ENCODE results near the gene PYGM. TPM values are rescaled to one million over a fixed set of nuclear protein-coding genes. Genes with fewer than 3 reads are reported as not detected.

Gene PYGM
- polyA plus RNA-seq, 3 donors = 2.1 to 3.2 (median 2.4) TPM

- no peak for DNase-seq (ENCODE audit: extremely low read depth in 1 of 11, low read depth in 9 of 11, low spot score in 4 of 11)
Observed at GRCh38 chr11:64723907-64724862, 35.6 kb downstream of the PYGM start.

GRCh38 chr11:64723117-64723906, 36.5 kb downstream of the PYGM start, which contains the start of gene NRXN2:
NRXN2 (minus strand) TSS chr11:64723197; CDS start chr11:64713699, 9,498 bp downstream.
- DNase-seq (ENCODE audit: extremely low read depth in 1 of 11, low read depth in 9 of 11, low spot score in 4 of 11) = no peak

- no peak for DNase-seq (ENCODE audit: extremely low read depth in 1 of 11, low read depth in 9 of 11, low spot score in 4 of 11)
Observed at GRCh38 chr11:64722141-64723065, 37.4 kb downstream of the PYGM start.

DNA sequence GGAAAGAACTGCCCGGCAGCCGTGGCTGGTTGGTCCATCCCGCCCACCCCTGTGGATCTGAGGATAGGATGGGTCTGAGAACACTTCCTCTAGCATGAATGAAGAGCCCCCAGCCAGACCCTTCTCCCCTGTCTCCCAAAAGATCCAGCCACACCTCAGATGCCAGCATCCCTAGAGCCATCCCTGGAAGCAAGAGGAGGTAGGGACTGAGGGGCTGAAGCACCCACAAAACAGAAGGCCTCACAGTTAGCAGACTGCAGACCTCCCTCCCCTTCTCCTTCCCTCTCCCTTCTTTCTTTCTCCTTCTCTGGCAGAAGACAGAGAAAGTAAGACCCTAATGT, 38.4 kb downstream of the PYGM start:
- no peak for DNase-seq (ENCODE audit: extremely low read depth in 1 of 11, low read depth in 9 of 11, low spot score in 4 of 11)

- DNase-seq (ENCODE audit: extremely low read depth in 1 of 11, low read depth in 9 of 11, low spot score in 4 of 11) = no peak
Observed at GRCh38 chr11:64720640-64721358, 39.0 kb downstream of the PYGM start.

DNA sequence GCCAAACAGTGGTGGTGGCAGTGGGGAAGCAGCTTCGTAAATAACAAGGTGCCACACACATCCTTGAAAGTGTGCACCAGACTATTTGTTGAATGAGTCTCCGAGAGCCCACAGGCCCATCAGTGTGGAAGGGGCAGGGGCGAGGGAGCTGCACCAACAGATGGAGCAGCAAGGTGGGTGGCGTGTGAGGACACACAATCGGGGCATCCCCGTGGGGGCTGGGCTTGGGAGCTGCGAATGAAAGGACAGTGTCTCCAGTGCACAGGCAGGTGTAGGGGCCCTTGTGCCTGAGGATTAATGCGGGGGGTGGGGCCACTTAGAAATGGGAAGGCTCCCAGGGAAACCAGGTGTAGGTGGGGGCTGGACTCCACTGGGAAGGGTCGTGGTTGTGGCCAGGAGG, 39.6 kb downstream of the PYGM start:
- no peak for DNase-seq (ENCODE audit: extremely low read depth in 1 of 11, low read depth in 9 of 11, low spot score in 4 of 11)

GRCh38 chr11:64719406-64719805, 40.4 kb downstream of the PYGM start:
- DNase-seq (ENCODE audit: extremely low read depth in 1 of 11, low read depth in 9 of 11, low spot score in 4 of 11) = no peak

GRCh38 chr11:64718780-64719124, 41.0 kb downstream of the PYGM start:
- no peak for DNase-seq (ENCODE audit: extremely low read depth in 1 of 11, low read depth in 9 of 11, low spot score in 4 of 11)

DNA sequence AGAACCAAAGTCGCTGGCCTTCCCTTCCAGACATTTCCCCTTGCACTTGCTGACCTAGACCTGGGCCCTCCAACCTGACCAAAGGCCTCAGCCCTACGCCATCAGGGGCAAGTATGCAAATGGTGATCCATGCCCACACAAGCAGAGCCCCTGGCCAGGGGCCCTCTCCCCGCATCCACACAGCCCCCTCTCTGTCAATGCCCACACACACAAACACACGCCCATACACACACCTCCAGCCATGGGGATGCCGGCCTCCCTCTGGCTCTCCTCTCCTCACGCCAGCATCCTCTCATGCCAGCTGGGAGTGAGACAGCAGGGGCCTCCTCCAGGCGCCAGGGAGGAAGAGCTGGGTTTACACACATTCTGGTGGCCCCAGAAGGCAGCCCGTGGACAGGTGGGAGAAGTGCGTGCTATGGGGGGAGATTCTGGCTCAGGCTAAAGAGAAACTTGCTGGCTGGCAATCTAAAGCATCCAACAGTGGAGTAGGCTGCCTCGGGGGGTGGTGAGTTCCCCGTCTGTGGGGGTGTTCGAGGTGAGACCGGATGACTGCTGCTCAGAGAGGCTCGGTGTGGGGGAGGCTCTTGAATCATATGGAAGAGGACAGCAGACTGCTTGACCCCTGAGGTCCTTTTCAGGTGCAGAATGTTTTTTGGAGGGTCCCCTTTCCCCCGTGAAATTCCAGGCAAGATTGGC, 41.5 kb downstream of the PYGM start:
- no peak for DNase-seq (ENCODE audit: extremely low read depth in 1 of 11, low read depth in 9 of 11, low spot score in 4 of 11)

- DNase-seq (ENCODE audit: extremely low read depth in 1 of 11, low read depth in 9 of 11, low spot score in 4 of 11) = no peak
Observed at GRCh38 chr11:64717268-64717578, 42.6 kb downstream of the PYGM start.

DNA sequence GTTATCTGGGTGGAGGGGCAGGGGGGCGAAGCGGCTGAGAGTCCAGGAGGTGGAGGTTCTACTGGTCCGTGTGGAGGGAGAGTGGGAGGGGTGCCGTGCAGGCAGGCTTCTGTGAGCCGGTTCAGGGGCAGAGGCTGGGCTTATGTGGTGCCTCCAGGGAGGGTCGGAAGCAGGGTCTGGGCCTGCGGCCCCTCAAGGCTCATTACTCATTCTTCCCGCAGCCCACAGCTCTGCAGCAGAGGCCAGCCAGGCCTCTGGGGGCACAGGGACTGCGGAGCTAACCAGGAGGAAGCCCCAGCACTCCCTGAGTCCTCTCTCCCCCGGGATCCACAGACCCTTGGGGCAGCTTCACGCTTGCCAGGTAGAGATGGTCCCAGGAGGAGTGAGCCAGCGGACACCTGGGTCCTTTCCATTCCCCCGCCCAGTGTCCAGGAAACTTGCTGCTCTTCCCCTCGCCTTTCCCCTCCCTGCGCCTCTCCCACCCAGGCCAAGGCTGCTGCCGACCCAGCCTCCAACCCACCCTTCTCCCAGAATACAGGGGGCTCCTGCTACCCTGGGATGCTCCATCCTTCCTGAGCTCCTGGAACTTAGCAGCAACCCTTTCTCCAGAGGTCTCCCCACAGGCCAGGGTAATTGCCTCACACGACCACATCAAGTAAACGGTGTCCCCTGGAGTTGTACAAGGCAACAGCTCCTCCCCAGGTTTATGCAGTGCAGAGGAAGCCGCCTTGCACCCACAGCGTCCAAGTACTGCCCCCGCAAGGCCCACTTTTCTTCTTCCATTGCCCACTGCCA, 43.1 kb downstream of the PYGM start:
- DNase-seq (ENCODE audit: extremely low read depth in 1 of 11, low read depth in 9 of 11, low spot score in 4 of 11) = no peak

DNA sequence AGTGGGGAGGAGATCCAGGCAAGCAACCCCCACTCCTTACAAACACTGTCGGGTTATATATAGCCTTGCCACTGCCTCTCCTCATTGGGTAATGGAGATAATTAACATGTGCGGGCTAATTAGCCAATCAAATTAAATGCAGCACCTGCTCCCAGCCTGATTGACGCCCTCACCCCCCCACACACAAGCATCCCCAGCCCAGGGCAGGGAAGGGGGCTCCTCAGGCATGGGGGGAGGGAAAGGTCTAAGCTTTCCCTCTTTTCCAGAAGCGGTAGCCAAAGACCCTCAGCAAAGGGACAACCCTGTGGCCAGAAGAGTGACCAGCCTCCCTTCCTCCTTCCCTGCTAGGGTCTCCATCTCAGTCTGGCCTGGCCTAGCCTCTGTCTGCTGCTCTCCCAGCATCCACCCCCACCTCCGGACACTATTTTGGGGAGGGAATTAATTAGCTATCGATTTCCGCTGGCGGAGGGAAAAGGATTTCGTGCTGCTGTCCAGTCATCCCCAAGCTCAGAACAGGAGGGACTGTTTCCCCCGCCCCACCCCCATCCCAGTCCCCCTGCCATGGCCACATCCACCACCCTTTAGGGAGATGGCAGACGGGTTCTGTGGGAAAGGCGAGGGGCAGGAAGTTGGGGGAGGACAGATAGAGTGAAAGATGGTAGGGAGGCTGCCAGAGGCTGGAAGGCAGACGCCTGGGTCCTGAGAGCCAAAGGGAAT, 43.9 kb downstream of the PYGM start:
- DNase-seq (ENCODE audit: extremely low read depth in 1 of 11, low read depth in 9 of 11, low spot score in 4 of 11) = no peak

GRCh38 chr11:64715110-64715509, 44.7 kb downstream of the PYGM start:
- no peak for DNase-seq (ENCODE audit: extremely low read depth in 1 of 11, low read depth in 9 of 11, low spot score in 4 of 11)

DNA sequence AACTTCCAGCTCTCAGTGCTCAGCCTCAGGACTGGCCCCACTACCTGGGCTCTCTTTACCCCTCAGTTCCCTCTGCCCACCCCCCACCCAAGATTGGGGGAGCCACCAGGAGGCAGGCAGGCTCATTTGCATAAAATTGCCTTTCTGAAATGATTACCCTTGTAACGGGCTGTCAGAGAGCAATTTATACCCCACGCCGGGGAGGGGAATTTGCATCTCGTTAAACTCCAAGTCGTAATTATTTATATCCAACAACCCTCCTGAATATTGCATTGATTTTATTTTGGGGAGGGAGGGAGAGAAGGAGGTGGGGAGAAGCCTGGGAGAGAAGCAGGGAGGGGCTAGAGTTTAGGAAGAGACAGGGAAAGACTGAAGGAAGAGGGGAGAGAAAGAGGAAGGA, 45.1 kb downstream of the PYGM start:
- DNase-seq (ENCODE audit: extremely low read depth in 1 of 11, low read depth in 9 of 11, low spot score in 4 of 11) = no peak

GRCh38 chr11:64713781-64714363, 45.9 kb downstream of the PYGM start:
- no peak for DNase-seq (ENCODE audit: extremely low read depth in 1 of 11, low read depth in 9 of 11, low spot score in 4 of 11)

DNA sequence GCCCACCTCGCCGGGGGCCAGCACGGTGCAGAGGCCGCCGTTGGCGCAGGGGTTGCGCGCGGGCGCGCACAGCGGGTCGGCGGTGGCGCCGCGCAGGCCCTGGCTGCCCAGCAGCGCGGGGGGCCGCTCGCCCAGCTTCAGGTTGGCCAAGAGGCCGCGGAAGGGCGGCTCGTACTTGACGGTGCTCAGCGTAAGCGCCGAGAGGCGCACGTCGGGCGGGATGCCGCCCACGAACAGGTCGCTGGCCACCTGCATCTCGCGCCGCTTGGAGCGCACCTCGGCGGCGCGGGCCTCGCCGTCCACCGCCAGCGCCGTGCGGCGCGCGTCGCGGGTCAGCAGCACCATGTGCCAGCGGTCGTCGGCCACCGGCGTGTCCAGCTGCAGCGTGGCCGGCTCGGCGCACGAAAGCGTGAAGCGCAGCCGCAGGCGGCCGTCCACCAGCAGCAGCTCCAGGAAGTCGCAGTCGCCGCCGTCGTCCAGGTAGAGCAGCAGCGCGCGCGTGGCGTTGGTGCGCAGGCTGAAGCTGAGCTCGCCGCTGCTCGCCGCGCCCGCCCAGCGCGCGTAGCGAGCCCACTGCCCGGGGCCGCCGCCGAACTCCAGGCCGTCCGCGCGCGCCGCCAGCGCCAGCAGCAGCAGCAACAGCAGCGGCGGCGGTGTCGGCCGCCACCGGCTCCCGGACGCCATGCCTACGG, 46.6 kb downstream of the PYGM start:
- peak in 3 of 11 donors; percentile 56 to 67 (median 62) for DNase-seq (ENCODE audit: extremely low read depth in 1 of 11, low read depth in 9 of 11, low spot score in 4 of 11)

Data from renal cortex interstitium (tissue), 11 donors.